Dermis microvascular lymphatic vessel endothelial cell (primary cell): ENCODE measurements around the gene KLHDC1. TPM values are rescaled to one million over a fixed set of nuclear protein-coding genes. Genes with fewer than 3 reads are reported as not detected.
"Not testable (repeated sequence)": the region's sequence is repeated elsewhere in the genome, so short reads cannot be mapped to it uniquely, and the experiment has no call there.

Experiments
- DNase-seq, 2 donors: peaks; one replicate each; pipeline versions ENCODE4 v3.0.0 to v3.0.0-alpha.2; 2010; ENCODE audit warnings: low read depth in 2 of 2
- total RNA-seq: library from RNA; depleted of rRNA; stranded (reverse); fragments of >200 nt; gene quantifications from 2 replicates; pipeline ENCODE4 v1.2.1, GENCODE V29; 2014

Gene KLHDC1, protein sequence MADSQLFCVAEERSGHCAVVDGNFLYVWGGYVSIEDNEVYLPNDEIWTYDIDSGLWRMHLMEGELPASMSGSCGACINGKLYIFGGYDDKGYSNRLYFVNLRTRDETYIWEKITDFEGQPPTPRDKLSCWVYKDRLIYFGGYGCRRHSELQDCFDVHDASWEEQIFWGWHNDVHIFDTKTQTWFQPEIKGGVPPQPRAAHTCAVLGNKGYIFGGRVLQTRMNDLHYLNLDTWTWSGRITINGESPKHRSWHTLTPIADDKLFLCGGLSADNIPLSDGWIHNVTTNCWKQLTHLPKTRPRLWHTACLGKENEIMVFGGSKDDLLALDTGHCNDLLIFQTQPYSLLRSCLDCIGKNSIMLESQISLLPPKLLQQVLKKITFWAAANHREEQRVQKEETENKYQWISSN
- 0.90 and 1.5 TPM in 2 replicates for total RNA-seq

DNA sequence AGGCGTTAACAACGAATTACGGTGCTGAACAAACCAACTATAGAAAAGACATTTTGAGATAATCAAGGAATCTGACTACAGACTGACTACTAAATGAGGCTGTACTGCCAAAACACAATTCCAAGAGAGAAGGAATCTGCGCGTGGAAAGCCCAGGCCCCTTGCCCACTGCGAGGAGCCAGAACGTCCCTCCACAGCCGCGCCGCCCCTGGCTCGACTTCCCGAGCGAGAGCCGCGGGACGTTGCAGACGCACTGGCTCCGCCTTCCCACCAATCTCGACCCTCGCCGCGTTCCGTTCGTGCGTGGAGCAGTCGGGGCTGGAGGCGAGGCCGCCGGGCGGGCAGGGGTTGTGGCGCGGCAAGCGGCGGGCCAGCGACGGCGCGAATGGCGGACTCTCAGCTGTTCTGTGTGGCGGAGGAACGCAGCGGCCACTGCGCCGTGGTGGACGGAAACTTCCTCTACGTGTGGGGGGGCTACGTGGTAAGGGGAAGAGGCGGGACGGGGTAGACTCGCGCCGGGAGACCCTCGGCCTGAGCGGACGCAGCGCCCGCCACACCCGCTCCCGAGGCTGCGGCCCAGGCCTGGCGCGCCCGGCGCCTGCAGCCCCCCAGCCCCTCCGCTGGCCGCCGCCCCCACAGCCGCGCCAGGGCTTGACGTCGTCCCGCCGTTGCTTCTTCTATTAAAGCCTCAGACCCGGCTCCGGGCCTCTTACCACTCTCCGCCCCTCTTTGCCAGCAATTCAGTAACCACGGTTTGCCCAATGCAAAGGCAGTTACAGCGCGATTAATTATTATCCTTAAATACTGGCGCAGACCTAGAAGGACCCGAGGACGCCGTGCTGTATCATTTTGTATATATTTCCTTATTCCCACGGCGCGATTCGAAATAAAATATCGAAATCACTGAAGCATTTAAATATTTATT is at the start of gene KLHDC1:
Gene KLHDC1 (plus strand): TSS at position 310 of the 924 bp plus-strand sequence. CDS start 75 bp downstream, at position 385.
- DNase-seq, result peak; percentile 45 to 85

DNA sequence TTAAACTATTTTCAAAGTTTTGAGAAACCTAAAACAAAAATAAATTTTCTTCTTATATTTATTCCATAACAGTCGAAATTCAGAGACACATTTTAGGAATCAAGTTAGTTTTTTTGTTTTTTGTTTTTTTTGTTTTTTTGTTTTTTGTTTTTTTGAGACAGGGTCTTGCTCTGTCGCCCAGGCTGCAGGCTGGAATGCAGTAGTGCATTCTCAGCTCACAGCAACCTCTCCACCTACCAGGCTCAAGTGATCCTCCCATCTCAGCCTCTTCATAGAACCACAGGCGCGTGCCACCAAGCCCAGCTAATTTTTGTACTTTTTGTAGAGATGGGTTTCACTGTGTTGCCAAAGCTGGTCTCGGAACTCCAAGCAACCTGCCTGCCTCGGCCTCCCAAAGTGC is 39.4 kb upstream of the KLHDC1 start:
- DNase-seq, result no peak

GRCh38 chr14:49654511-49654910 is 38.4 kb upstream of the KLHDC1 start:
- no peak for DNase-seq

DNA sequence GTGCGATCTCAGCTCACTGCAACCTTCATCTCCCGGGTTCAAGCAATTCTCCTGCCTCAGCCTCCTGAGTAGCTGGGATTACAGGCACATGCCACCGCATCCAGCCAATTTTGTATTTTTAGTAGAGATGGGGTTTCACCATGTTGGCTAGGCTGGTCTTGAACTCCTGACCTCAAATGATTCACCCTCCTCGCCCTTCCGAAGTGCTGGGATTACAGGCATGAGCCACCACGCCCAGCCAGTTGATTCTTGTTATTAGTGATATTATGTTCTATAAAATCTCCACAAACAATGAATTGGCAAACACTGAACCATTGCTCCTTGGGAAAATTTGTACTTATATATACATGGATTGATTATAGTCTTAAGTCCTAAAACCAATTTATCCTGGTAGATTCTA is 35.4 kb upstream of the KLHDC1 start:
- not testable (repeated sequence) for DNase-seq

- DNase-seq, result no peak
Measured at GRCh38 chr14:49659526-49660455, 33.1 kb upstream of the KLHDC1 start.

GRCh38 chr14:49670475-49670874 is 22.4 kb upstream of the KLHDC1 start:
- no peak for DNase-seq

DNA sequence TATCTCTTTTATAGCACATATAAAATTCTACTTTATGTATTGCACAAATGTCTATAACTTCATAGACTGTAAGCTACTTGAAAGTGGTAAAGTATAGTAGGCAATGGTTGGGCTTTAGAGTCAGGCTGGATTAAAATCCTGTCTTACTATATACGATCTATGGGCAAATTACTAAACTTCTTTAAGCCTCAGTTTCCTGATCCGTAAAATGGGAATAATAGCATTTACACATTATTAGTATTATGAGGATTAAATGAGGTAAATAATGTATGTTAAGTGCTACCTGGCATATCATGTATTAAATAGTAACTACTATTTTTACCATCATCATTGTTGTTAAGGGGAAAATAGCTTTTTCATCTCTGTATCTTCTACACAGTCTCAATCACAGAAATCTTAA is 19.3 kb upstream of the KLHDC1 start:
- DNase-seq, result no peak

- DNase-seq, result no peak
Measured at GRCh38 chr14:49677643-49678042, 15.3 kb upstream of the KLHDC1 start.

GRCh38 chr14:49679271-49679670 is 13.6 kb upstream of the KLHDC1 start:
- no peak for DNase-seq

DNA sequence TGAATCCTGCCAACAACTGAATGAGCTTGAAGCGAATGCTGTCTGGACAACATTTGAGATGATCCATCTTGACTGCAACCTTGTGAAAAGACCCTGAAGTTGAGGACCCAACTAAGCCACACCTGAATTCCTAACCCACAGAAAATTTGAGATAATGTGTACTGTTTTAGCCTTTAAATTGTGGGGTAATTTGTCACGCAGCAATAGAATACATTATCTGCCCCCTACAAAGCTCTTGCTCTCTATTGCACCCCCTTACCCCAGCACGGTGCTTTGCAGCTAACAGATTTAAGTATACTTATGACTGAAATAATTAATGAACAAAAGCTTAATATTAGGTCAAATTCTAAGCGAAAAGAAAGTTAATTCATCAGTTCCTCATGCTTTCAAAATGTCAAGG is 6.5 kb upstream of the KLHDC1 start:
- no peak for DNase-seq

DNA sequence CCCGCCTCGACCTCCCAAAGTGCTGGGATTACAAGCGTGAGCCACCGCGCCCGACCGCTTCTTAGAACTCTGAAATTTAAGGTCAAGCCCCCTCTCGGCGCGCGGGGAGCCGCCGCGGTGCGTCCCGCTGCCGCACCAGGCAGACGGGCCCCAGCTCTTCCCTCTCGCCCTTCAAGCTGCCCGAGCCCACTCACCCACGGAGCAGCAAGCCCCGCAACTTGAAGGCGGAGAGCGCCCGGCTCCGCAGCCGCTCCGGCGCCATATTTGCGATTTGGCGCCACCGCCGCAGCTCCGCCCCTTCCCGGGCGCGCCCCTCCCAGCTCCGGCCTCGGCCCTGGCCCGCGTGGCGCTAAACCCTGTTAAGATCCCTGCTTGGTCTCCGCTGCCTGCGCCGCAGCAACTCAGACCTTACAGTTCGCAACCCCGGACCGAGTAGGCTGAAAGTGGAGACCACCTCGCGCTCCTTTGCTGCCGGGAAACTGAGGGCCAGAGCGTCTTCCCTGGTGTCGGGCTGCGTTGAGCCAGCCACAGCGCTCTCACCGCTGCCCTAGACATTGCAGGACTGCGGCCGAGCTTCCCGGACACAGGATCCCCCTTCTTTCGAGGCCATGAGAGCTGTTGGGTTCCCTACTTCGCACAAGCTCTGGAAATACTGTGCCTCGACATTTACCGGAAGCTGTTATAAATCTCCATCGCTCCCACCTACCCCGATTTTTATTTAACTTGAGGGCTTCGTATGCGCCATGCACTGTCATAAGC is 4.8 kb upstream of the KLHDC1 start, which contains the start of gene POLE2:
Gene POLE2 (minus strand): TSS at position 273 of the 759 bp plus-strand sequence. CDS start 11 bp downstream, at position 262.
- DNase-seq, result peak in 1 of 2 donors; percentile 68

GRCh38 chr14:49688701-49689030 is 4.3 kb upstream of the KLHDC1 start:
- no peak for DNase-seq

DNA sequence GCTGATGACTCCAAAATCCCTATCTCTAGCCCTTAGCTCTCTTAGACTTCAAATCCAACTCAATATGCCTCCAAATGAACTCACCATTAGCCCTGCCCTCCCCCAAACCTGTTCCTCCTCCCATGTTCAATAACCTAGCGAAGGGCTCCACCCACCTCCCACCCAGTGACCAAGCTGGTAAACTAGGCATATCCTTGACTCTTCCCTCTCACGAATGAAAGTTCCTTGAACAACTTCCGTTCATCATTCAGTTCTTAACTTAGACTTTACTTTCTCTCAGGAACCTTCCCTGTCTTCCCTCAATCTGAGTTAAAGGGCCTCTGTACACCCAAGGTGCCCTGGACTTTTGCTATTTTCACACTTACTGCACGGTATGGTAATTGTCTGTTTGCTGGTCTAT is 1.9 kb upstream of the KLHDC1 start:
- no peak for DNase-seq

DNA sequence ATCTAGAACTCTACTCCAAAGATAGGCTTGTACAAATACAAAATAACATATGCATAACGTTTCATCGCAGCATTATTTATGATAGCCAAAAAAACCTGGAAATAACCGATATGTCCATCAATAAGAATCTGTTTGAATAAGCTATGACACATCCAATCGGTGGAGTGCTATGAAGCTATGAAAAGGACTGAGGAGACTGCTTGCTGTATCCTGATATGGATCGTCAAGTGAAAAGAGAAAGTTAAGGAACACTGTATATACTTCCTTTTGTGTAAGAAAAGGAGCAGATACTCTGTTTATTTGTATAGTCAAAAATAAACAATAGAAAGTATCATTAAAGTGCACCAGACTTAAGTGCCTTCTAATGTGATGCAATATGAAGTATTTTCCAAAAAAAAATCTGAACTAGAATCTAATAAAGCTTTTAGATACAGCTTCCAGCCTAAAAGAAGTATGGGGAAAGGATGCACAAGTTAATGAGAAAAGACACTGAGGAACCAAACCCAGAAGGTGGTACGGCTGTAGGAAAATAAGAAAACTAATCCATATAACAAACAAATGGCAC is 645 bp upstream of the KLHDC1 start:
- DNase-seq, result peak in 1 of 2 donors; percentile 29

GRCh38 chr14:49693735-49694124 is 810 bp downstream of the KLHDC1 start:
- not testable (repeated sequence) for DNase-seq

- no peak for DNase-seq
Measured at GRCh38 chr14:49702725-49703124, 9.8 kb downstream of the KLHDC1 start.

GRCh38 chr14:49703965-49704364 is 11.0 kb downstream of the KLHDC1 start:
- DNase-seq, result no peak

GRCh38 chr14:49704471-49704870 is 11.6 kb downstream of the KLHDC1 start:
- not testable (repeated sequence) for DNase-seq

- not testable (repeated sequence) for DNase-seq
Measured at GRCh38 chr14:49710993-49711392, 18.1 kb downstream of the KLHDC1 start.

- no peak for DNase-seq
Measured at GRCh38 chr14:49720744-49721143, 27.8 kb downstream of the KLHDC1 start.
